Activated CD4-positive, alpha-beta T cell treated with anti-CD3 and anti-CD28 coated beads for 1 hour (primary cell): ENCODE results near the gene DKK2.

Experiments
- DNase-seq: peaks from one replicate; pipeline ENCODE4 v3.0.0-alpha.2; 2020

The DKK2 gene

GRCh38 chr4:107035819-107036583, at the start of gene DKK2:
Gene DKK2, minus strand, starts transcription at chr4:107036313. Its CDS starts 722 bp downstream, at chr4:107035591.
- DNase-seq: no peak

DNA sequence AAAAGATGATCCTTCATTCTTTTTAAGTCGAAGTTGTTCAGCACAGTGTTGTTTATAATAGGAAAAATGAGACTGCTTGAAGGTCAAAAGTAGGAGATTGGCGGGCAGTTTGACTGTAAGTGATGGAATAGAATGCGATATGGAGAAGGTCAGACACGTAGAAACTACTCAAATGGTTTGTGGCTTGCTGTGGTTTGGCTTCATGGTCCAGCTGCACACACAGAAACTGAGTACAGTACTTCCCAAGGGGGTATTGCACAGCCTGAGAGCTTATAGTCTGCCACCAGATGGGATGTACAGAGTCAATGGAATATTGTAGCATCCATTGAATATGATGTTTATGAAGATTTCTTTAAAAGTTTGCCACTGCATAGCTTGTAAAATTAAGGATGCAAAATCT, 41.1 kb upstream of the DKK2 start:
- DNase-seq: no peak

GRCh38 chr4:107072836-107073736, 37.0 kb upstream of the DKK2 start:
- DNase-seq: no peak

DNA sequence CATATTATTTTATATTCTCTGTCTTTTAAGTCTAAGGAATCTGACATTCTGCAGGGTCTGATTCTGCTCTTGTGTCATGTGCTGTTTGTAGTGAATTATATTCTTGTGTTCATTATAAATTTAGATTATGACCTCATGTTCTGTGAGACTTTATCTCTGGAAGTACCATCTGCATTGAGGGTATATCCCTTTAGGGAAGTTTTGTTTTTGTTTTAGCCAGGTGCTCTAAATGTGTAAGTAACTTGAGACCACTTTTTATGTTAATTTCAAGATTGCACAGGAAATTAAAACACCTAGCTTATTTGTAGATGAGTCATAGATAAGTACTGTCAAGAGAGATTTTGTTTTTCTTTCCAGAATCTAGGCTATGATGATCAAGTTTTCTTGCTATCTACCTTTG, 35.0 kb upstream of the DKK2 start:
- no peak for DNase-seq

GRCh38 chr4:107069049-107069448, 32.9 kb upstream of the DKK2 start:
- no peak for DNase-seq

GRCh38 chr4:107068116-107068515, 32.0 kb upstream of the DKK2 start:
- no peak for DNase-seq

- no peak for DNase-seq
Observed at GRCh38 chr4:107066621-107067020, 30.5 kb upstream of the DKK2 start.

- DNase-seq: no peak
Observed at GRCh38 chr4:107065201-107065600, 29.1 kb upstream of the DKK2 start.

DNA sequence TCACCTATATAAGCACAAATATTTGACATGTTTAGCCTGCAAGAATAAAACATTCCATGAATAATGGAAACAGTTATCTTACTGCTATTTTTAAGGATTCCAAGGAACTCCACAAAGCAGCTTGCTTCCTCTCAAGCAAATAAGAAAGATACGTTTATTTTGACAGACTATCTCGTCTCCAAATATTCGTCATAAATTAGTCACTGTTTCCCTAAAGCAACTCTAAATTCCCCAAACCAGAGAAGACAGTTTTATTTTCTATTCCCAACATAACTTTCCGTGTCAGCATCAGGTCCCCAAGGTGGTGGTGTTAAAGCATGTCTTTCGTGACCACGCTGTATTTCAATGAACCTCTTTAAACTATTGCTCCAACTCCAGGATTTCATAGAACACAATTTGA, 24.3 kb upstream of the DKK2 start:
- DNase-seq: no peak

- no peak for DNase-seq
Observed at GRCh38 chr4:107058828-107059227, 22.7 kb upstream of the DKK2 start.

DNA sequence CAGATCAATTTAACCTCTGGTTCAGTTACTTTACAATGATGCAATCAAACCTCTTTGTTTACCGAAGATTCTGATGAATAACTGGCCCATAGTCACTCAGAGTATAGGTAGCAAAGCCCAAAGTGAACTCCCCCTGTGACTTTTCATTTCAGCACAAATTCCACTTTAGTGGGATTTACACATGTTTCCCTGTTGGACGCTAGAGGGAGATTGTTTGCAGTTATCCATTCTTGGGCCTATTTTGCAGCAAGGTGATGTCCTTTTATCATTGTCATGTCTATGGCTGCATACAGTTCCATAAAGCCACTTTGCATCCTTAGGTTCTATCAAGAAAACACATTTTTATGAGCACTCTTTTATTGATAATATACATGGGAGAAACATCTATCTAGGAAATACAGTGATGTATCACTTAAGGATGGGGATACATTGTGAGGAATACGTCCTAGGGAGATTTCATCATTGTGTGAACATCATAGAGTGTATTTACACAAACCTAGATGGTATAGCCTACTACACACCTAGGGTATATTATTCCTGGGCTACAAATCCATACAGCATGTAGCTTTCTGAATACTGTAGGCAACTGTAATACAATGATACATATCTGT, 14.5 kb upstream of the DKK2 start:
- no peak for DNase-seq

DNA sequence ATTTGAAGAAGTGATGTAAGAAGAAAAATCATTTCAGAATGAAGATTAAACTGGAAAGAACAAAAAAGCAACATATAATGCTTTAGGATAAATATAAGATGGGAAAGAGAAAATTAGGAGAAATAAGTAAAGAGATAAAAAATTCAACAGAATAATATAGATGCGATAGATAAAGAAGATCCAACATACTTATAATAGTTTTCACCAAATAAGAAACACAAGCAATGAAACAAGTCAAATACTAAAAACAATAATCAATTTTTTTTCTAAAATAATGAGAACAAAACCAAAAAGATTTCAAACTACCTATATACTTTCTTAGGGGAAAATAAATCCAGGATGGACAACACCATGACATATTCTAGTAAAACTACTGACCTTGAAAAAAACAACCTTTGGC, 10.1 kb upstream of the DKK2 start:
- no peak for DNase-seq

DNA sequence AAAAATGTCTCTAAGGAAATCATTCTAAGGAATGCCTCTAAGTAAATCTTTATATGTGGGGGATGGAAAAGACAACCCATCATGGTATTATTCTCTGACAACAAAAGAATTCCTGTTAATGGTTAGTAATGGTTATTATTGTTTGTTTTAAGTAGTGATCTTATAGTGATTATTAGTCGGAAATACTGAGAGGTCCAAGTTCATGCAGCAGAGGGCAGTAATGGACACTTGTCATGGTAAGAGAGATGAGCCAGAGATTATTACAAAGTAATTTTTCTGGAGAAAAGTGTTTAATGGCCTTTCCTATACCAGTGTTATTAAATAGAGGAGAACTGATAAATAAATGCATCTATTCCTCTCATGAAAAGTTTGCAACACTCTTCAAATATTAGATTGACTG, 8.1 kb upstream of the DKK2 start:
- no peak for DNase-seq

DNA sequence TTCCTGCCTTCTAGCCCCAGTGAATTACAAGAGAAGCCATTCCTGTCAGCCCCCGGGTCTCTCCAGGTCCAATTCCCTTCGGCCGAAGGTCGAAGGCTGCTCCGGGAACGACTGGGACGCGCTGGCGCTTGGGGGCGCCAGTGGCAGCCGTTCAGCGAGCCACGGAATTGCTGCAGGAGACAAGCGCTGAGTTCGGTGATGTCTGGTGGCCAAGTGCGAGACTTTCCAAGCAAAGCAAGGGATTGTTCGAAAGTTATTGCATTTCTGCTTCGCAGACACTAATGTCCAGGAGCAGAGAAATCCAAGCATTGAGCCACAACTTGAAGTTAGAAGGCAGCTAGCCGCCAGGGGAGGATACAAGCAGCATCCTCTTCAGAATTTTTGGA, 1.1 kb upstream of the DKK2 start:
- DNase-seq: no peak

DNA sequence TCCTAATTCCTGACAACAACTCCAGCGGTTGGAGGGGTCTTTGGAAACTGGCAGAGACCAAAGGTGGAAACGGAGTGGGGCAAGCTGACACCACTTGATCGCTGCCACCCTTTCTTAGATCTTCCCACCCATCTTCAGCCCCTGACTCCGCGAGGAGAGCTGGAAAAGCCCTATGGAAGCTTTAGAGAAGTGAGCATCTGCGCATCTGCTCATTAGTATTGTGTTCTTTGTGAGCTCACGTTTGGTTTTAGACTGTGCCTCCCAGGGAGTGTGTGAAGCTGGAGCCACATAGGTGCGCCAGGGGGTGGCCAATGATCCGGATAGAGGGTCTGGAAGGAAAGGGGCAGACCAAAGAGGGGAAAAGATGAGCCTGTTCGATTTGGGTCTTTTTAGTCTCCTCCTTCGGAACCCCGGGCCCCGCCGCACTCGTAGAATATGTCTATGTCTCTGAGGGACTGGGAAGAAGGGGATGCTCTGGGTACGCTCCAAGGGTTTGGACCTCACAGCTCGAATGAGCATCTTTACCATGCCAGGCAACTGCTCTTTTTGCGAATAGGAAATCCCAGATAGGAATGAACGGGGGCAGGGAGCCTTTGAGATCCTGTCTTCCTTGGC, 578 bp upstream of the DKK2 start:
- no peak for DNase-seq

DNA sequence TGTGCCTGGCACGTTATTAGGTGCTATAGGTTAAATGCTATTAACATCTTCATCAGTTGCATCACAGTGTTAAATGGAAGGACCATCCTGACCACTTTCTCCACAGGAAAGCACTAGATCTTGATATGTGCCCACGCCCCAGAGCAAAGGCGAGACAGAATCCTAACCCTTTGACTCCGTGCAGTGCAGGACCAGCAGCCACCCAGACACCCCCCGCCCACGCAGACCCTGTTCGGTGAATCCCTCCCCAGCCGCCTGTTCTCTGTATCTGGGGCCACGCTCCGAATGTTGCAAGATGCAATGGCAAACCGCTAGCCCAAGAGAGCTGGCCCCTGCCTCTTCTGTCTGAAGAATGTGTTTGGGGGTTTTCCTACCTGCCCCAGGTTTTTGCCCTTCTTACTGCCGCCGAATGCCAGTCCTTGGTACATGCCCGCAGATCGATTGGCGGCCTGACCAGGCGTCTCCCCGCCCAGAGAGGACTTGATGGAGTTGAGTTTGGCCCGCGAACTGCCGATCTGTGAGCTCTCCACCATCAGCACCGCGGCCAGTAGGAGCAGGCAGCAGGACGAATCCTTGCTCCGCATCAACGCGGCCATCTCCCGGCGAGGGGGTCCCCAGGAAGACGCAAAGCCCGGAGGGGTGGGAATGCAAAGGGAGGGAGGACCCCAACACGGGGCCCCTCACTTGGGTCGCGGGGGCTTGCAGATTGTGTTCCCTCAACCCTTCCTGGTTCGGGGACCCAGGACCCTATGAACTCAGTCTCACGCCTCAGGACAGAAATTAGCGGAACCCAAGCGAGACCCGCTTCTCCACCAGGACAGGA, 906 bp downstream of the DKK2 start:
- DNase-seq: no peak

DNA sequence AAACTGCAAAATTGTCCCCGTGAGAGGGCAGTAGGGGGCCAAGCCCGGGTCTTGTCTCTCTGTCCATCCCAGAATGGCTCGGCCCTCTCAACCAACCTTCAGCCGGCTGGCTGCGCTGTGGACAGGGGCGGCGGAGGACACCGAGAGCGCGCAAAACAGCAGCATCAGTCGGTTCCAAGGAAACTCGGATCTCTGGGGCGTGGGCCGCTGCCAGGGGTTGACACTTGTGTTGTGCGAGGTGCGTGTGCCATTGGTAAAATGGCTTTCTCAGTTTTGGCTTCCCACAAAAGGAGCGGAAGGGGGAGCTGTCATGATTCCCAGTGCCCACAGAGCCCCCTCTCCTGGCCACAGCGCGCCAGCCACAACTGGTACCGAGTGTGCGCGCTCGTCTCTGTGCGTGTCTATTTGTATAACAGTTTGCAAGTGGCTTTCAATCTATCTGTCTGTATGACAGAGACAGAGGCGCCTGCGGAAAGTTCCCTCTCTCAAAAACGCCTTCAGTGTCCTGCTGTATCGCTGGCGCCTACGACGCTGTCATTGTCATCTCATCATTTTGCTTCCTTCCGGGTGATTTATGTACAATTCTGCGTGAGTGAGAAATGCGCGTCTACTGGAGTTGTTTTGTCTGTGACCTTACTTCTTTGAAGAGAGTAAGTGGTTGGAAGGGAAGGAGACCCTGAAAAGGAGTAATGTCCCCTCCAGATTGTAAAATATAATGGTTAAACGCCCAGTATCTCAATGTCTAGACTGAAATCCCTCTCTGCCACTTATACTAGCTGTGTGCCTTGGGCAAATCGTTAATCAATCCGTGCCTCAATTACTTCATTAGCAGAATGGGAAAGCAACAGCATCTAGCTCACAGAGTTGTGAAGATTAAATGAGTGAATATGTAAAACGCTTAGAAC, 1.8 kb downstream of the DKK2 start:
- DNase-seq: no peak

GRCh38 chr4:107027379-107027778, 8.7 kb downstream of the DKK2 start:
- no peak for DNase-seq

GRCh38 chr4:107018344-107018735, 17.8 kb downstream of the DKK2 start:
- no peak for DNase-seq

DNA sequence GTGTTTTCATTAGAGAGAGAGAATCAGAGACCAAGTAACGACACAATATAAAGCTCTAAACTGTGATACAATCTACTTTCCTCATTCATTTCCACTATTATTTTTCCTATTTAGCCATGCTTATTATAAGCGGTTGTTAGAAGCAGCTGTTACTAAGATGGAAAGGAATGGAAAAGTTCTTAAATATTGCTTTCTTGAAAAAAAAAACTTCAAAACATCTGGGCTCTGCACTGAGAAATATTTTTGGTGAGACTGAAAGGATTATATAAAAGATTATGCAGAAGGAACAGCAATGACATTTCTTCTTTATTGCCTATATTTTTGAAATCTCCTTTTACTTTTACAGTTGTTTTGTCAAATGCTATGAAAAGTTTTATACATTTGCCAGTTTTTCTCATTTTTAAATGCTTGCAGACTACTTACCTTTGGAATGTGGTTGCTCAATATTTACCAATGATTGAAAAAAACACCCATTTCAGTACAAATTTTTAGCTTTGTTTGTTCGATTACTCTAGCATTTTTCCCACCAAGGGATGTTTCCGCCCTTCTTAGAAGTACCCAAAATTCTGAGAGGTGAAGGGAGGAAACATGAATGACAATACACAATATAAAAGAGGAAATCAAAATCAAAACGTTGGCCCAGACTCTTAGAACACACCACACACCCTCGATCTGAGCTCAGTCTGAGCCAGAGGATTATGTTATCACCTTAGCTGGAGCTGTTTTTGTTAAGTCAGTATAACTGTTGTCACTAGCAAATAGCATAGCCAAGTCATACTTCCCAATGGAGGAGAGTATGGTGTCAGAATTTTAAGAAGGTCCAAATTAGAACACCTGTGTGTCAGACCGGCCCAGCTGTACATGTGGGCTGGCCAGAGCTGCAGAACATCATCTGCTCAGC, 18.4 kb downstream of the DKK2 start:
- no peak for DNase-seq
